NCI-H748 treated with DMSO at 0.1 percent for 48 hours (cell line): ENCODE measurements around the gene DARS2.
A peak's percentile ranks its signal among the peaks of the same experiment; 100 is the strongest.
"Not testable (repeated sequence)": the region's sequence is repeated elsewhere in the genome, so short reads cannot be mapped to it uniquely, and the experiment has no call there.

Source experiments
- DNase-seq: peaks from one replicate; lab custom pipeline; 2025; lab: John Stamatoyannopoulos, UW

The DARS2 gene

DNA sequence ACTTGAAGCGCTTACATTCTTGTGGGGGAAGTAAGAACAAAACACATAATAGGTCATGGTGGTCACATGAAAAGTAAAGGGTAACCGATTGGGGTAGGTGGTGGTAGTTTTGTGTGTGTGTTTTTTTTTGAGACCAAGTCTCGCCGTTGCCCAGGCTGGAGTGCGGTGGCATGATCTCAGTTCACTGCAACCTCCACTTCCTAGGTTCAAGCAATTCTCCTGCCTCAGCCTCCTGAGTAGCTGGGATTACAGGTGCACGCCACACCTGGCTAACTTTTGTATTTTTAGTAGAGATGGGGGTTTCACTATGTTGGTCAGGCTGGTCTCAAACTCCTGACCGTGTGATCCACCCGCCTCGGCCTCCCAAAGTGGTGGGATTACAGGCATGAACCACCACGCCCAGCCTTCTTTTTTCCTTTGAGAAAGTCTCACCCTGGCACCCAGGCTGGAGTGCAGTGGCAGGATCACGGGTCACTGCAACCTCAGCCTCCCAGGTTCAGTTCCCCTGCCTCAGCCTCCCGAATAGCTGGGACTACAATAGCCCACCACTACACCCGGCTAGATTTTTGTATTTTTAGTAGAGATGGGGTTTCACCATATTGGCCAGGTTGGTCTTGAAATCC is 37.8 kb downstream of the DARS2 start:
- DNase-seq, result not testable (repeated sequence)

DNA sequence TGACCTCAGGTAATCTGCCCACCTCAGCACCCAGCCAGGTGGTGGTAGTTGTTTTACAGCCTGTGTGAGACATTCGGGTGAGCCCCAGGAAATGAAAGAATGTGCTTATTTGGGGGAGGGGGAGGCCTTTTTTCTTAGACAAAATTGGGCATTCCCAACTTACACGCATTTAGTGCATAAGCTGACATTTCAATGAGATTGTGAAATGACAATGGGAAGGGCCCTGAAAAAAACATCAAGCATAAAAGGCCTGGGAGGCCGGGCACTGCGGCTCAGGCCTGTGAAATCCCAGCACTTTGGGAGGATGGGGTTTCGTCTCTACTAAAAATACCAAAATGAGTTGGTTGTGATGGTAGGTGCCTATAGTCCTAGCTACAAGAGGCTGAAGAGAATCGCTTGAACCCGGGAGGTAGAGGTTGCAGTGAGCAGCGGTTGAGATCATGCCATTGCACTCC is 38.3 kb downstream of the DARS2 start:
- DNase-seq, result no peak

- DNase-seq, result no peak
Measured at GRCh38 chr1:173863224-173864161, 39.0 kb downstream of the DARS2 start.

DNA sequence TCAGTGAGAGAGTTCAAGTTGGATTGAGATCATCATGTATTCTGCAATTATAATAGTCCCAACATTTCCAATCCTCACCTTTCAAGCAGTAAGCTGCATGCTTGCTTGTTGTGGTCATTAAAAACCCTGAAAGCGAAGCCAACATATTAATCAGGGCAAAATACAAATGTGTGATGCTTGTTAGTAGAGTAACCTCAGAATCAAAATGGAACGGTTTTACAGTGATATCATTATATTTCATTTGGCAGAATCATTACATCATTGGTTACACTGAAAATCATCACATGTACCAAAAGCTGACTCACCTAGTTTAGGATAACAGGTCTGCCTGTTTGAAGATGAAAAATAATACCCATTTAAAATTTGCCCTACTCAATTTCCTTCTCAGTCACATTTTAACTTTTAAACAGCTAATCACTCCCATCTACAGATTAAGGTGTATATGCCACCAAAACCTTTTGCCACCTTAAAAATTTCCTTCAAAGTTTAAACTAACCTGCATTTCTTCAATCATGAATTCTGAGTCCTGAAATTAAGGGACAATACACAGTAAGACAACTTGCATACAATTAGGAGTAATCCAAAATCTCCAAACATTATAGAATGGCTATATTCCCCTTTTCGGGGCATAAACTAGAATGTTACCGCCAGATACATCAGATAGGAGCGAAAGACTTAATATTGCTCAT is 39.9 kb downstream of the DARS2 start:
- no peak for DNase-seq

DNA sequence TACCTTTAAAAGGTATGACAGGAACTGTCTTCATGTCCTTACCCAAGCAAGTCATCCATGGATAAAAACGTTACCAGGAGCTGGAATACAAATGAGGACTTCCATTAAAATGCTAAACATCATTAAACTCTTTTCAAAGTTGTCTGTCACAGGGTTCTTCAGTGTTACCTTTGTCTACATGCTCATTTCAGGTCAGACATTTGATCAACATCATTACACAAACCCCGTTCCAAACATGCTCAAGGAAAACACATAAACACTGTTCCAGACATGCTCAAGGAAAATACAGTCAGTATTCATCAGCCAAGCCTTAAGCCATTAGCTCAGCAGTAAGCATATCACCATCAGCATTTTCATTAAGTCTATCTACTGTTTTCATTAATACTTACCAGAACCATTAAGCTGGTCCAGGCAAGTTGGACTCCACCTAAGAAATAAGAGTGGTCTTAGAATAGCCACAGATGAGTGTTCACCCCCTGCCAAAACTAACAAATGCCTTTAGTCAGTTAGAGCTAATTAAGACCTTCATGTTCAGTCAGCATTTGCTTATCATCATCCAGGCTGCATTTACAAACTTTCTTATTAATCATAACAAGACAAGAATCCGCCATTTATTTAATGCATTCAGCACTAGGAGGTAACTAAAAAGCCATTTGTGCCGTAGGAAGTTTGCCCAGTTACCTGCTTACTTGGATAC is 41.1 kb downstream of the DARS2 start:
- DNase-seq, result no peak

- no peak for DNase-seq
Measured at GRCh38 chr1:173866413-173867115, 42.1 kb downstream of the DARS2 start.

GRCh38 chr1:173867141-173867752 is 42.8 kb downstream of the DARS2 start:
- no peak for DNase-seq

GRCh38 chr1:173867753-173868265 is 43.3 kb downstream of the DARS2 start, which contains the start of gene GAS5:
Gene GAS5 (minus strand): TSS chr1:173867989.
- peak; percentile 95 for DNase-seq

- peak; percentile 72 for DNase-seq
Measured at GRCh38 chr1:173868266-173869020, 44.0 kb downstream of the DARS2 start, which contains the start of gene ZBTB37. Gene ZBTB37 (plus strand): TSS chr1:173868380. CDS start chr1:173870226, 1,846 bp downstream.

DNA sequence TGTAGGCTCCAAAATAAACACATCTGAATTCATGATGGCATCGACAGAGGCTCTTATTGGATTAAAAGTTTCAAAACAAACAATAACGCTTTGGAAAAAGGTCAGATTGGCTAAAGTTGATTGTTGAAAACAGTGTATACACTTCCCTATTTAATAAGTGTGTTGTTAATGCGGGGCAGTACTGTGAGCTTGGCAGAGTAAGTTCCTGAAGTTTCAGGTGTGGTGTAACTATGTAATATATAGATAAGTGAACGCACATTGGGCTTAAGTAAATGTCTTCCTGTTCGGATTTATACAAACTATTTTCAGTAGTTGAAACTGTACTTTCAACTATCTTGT is 44.5 kb downstream of the DARS2 start:
- DNase-seq, result no peak

DNA sequence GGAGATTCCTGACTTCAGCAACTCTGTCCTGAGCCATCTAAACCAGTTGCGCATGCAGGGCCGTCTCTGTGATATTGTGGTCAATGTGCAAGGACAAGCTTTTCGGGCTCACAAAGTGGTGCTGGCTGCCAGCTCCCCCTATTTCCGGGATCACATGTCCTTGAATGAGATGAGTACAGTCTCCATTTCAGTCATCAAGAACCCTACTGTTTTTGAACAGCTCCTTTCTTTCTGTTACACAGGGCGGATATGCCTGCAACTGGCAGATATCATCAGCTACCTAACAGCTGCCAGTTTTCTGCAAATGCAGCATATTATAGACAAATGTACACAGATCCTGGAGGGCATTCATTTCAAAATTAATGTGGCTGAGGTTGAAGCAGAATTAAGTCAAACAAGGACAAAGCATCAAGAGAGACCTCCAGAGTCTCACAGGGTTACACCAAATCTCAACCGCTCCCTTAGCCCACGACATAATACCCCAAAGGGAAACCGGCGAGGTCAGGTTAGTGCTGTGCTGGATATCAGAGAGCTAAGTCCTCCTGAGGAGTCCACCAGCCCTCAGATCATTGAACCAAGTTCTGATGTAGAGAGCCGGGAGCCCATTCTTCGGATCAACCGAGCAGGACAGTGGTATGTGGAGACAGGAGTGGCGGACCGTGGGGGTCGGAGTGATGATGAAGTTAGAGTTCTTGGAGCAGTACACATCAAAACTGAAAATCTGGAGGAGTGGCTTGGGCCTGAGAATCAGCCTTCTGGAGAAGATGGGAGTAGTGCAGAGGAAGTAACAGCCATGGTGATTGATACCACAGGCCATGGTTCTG is 46.0 kb downstream of the DARS2 start:
- no peak for DNase-seq

- no peak for DNase-seq
Measured at GRCh38 chr1:173871091-173871490, 46.6 kb downstream of the DARS2 start.

DNA sequence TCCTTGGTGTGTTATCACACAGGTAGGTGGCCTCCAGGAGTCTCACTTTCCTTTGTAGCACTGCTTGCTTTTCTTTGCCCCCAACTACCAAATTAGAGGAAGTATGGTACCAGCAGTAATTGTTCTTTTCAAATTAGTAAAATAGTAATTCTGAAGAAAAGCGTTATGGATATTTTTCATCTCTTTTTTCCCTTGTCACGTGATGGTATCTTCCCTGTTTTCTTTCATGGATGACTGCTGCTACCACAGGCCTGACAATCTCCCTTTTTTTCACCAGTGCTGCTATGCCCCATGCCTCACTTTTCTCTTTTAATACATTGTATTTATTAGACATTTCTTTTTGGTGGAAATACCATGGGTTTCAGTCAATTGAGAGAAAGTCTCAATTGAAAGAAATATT is 47.0 kb downstream of the DARS2 start:
- no peak for DNase-seq

DNA sequence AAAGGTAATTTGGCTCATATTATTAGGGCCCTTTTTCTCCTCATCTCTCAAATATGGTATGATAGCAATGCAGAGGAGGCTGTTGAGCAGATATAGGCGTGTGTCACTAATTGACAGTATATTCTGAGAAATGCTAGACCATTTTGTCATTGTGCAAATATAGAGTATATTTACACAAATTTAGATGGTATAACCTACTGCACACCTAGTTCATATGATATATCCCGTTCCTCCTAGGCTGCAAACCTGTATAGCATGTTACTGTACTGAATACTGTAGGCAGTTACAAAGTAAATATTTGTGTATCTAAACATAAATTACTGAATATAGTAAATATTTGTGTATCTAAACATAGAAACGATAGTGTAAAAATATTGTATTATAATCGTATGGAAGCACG is 52.3 kb downstream of the DARS2 start:
- no peak for DNase-seq

GRCh38 chr1:173878251-173878650 is 53.8 kb downstream of the DARS2 start:
- DNase-seq, result no peak

- DNase-seq, result not testable (repeated sequence)
Measured at GRCh38 chr1:173881117-173881516, 56.6 kb downstream of the DARS2 start.

DNA sequence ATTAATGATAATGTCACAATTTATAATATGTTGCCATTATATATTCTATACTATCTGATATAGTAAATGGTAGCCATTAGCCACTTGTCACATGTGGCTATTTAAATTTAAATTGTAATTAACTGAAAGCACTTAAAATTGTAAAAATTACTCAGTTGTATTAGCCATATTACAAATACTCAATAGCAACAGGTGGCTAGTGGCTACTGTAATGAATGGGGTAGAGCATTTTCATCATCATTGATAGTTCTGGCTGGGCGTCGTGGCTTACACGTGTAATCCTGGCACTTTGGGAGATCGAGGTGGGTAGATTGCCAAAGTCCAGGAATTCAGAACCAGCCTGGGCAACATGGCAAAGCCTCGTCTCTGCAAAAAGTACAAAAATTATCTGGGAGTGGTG is 60.2 kb downstream of the DARS2 start:
- no peak for DNase-seq

- DNase-seq, result no peak
Measured at GRCh38 chr1:173886746-173887611, 62.5 kb downstream of the DARS2 start.
